Tibial artery (tissue), 4 donors: Measurements from ENCODE around the gene PARD6A.
A peak's percentile ranks its signal among the peaks of the same experiment; 100 is the strongest.

ENCODE experiments used
- DNase-seq, 2 donors: peaks; one replicate each; pipeline ENCODE4 v3.0.0-alpha.2; 2019
- H3K27ac ChIP-seq, 2 donors: fragments of 200-600 bp; sonication (generic) in 1 of 2; 1 replicate in 1 of 2; 2 replicates in 1 of 2; pipeline ENCODE4 v1.5.1; 2018 to 2019; ENCODE audit warnings: mild to moderate bottlenecking in 1 of 2
- H3K27me3 ChIP-seq, 2 donors: fragments of 200-600 bp; sonication (generic) in 1 of 2; one replicate each; pipeline versions ENCODE4 v1.5.1 to v1.6.0; 2016 to 2019
- H3K36me3 ChIP-seq, 3 donors: fragments of 200-600 bp; sonication (generic) in 2 of 3; one replicate each; pipeline ENCODE4 v1.5.1; 2016 to 2019; ENCODE audit warnings: mild to moderate bottlenecking in 2 of 3
- H3K4me1 ChIP-seq, 4 donors: fragments of 200-600 bp; sonication (generic) in 2 of 4; 1 replicate in 3 of 4; 2 replicates in 1 of 4; pipeline ENCODE4 v1.5.1; 2016 to 2019
- H3K4me3 ChIP-seq, 2 donors: fragments of 200-600 bp; sonication (generic) in 1 of 2; 1 replicate in 1 of 2; 2 replicates in 1 of 2; pipeline ENCODE4 v1.5.1; 2018 to 2019; ENCODE audit warnings: mild to moderate bottlenecking in 2 of 2
- H3K9me3 ChIP-seq, 3 donors: fragments of 200-600 bp; sonication (generic) in 1 of 3; one replicate each; pipeline ENCODE4 v1.5.1; 2016 to 2019
- intact Hi-C: fragments of 100-400 bp; cut with DNase I; formaldehyde crosslinking; loops from one replicate; pipeline ENCODE4 v1.15.0; 2023; ENCODE audit warnings: low total_unique reads
- TF ChIP-seq, protein P1 (sequence below), 2 experiments: fragments of 200-600 bp in 1 of 2; fragments of 450-650 bp in 1 of 2; IDR thresholded peaks; one replicate each; pipeline ENCODE4 v1.5.1; 2017 to 2019; ENCODE audit warnings: antibody characterized with exemption in 2 of 2, mild to moderate bottlenecking in 1 of 2, moderate library complexity in 1 of 2

Gene PARD6A

DNA sequence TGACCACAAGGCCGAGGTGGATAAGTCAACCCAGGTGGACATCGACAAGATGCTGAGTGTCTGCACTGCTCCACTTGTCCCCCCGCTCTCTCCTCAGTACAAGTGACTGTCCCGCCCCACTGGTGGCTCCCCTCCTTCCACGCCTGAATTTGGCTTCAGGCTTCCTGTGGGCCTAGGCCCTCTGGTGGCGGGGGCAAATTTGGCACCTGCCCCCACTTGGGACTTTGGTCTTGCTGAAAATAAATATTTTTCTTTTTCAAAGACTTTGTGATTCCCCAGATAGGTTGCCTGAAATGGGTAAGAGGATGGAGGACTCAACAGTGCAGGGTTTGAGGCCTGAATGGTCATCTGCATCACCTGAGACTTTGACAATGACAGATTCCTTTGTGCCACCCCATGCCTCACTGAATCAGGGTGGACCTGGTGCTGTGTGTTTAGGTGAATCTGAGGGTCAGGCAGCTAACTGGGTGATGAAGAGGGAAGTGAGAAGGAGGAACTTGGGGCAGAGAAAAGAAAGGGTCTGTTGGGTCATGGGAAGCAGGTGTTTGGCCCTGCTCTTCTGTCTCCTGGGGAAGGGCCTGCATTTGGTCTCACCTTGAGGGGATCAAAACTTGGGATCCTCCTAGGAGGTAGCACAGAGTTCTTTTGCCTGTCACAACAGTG is 7.9 kb downstream of the PARD6A start:
- intact Hi-C loops: loop anchor here (2.0 to 5.0 kb wide), 3 partner anchors 121 to 148 kb away; partner anchors contain the start of genes RANBP10 and TSNAXIP1
- H3K4me1 ChIP-seq: peaks cover 0 to 38% (median 23%) of the 10 kb centered on the region in 4 donors
- no peaks in the 10 kb centered on the region for H3K27me3 ChIP-seq
- no peak overlapping the region for H3K4me3 ChIP-seq
- TF ChIP-seq, protein P1, sequence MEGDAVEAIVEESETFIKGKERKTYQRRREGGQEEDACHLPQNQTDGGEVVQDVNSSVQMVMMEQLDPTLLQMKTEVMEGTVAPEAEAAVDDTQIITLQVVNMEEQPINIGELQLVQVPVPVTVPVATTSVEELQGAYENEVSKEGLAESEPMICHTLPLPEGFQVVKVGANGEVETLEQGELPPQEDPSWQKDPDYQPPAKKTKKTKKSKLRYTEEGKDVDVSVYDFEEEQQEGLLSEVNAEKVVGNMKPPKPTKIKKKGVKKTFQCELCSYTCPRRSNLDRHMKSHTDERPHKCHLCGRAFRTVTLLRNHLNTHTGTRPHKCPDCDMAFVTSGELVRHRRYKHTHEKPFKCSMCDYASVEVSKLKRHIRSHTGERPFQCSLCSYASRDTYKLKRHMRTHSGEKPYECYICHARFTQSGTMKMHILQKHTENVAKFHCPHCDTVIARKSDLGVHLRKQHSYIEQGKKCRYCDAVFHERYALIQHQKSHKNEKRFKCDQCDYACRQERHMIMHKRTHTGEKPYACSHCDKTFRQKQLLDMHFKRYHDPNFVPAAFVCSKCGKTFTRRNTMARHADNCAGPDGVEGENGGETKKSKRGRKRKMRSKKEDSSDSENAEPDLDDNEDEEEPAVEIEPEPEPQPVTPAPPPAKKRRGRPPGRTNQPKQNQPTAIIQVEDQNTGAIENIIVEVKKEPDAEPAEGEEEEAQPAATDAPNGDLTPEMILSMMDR (IDR thresholded peaks at IDR 0.05): no peak
- no peak for DNase-seq
- H3K9me3 ChIP-seq: no peaks in the 10 kb centered on the region
- H3K27ac ChIP-seq: peak overlapping the region in 1 of 2 donors; percentile 95
- H3K36me3 ChIP-seq: peaks cover 0 to 10% (median 0%) of the 10 kb centered on the region in 3 donors

DNA sequence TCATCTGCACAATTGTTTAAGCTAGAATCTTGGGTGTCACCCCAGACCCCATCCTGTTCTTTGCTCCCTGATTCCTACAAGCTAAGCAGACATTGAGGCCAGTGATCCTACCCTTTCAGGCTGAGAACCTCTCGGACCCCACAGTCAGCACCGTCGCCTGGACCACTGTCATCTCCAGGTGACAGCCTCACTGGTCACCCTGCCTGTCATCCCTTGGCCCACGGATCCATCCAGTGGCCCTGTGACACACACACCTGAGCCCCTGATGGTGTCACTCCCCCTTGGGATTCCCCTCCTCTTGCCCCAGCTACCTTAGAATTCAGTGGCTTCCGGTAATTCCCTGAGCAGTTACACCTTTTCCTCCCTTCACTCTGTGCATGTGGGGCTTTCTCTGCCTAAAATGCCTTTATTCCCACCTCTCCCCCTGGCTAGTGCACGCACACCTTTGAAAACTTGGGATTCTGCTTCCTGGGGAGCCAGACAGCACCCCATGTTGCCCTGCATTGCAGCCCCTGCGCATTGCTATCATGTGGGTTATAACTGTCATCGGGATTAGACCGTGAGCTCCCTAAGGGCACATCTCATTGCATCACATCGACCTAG is 8.8 kb downstream of the PARD6A start:
- intact Hi-C loops: loop anchor here (2.0 to 10.0 kb wide), 5 partner anchors 53 to 255 kb away; partner anchors contain the start of genes RANBP10 and TSNAXIP1
- peaks cover 0 to 6% (median 0%) of the 10 kb centered on the region in 3 donors for H3K36me3 ChIP-seq
- H3K4me3 ChIP-seq: no peak overlapping the region
- H3K4me1 ChIP-seq: peaks cover 0 to 48% (median 27%) of the 10 kb centered on the region in 4 donors
- TF ChIP-seq, protein P1 (IDR thresholded peaks at IDR 0.05): no peak
- H3K27ac ChIP-seq: no peak overlapping the region
- H3K9me3 ChIP-seq: no peaks in the 10 kb centered on the region
- DNase-seq: no peak
- no peaks in the 10 kb centered on the region for H3K27me3 ChIP-seq

DNA sequence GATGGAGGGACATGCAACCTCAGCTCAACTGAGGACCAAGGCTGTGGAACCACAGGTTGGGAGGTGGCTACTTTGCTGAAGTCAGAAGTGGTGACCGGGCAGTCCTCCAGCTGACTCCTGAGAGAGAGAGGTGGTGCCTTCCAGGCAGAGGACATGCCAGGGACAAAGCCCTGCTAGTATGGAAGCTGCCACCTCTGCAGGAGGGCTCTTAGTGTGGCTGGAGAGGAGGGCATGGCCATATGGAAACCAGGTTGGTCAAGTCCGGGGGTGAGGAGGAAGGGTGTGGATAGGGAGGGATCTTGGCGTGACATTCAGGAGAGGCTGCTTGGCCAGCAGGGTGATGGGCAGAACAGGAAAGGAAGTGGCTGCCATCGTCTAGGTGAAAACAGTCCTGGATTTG is 11.5 kb downstream of the PARD6A start:
- TF ChIP-seq, protein P1 (IDR thresholded peaks at IDR 0.05): no peak
- no peak overlapping the region for H3K4me3 ChIP-seq
- intact Hi-C loops: loop anchor here (5.0 to 10.0 kb wide), 2 partner anchors 50 to 252 kb away; no protein-coding TSS in a partner anchor
- peak in 1 of 2 donors; percentile 47 for DNase-seq
- H3K4me1 ChIP-seq: peaks cover 0 to 45% (median 11%) of the 10 kb centered on the region in 4 donors
- no peak overlapping the region for H3K27ac ChIP-seq
- no peaks in the 10 kb centered on the region for H3K27me3 ChIP-seq
- no peaks in the 10 kb centered on the region for H3K9me3 ChIP-seq
- peaks cover 0 to 14% (median 6%) of the 10 kb centered on the region in 3 donors for H3K36me3 ChIP-seq

DNA sequence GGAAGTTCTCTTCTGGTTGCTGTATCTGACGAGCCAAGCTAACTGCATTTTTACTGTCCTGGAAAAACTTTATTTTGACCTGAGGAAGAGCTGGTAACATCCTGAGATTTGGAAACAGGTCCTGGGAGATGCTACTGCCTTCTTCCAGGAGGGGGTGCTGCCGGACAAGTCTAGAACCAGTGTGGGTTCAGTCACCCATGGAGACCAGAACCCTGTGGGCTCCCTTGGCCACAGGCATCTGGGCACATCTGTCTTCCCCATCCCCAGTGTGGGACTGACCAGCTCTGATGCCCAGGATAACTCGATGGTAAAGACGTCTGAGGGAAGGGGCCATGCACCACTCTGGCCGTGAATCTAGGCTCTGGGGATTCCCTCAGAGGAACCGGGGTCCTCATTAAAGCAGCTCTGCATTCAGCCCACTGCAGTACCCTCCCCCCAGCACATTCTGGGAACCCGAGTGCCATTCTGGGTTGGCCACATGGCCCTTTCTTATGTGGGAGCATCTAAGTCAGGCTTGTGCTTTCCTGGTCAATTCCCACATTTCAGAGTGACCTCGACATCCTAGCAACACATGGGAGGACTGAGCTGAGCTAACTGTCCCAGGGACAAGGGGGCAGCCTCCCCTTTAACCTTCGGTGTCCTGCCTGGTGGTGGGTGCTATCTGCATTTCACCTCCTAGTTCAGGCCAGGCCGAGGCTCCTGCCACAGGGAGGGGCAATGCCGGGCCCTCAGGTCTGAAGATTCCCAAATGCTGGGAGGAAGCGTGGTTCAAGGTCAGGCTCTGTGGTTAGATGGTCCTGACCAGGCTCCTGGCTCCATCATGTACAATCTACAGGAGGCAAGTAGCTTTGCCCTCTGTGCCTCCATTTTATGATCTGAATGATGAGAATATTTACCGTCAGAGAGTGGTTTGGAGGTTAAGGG is 12.2 kb downstream of the PARD6A start:
- Histone ChIP-seq H3K9me3 (no peaks in the 10 kb centered on the region), H3K4me1 (peaks cover 0 to 38% (median 6%) of the 10 kb centered on the region in 4 donors), H3K27me3 (no peaks in the 10 kb centered on the region), H3K4me3 (no peak overlapping the region), H3K36me3 (peaks cover 0 to 14% (median 6%) of the 10 kb centered on the region in 3 donors), H3K27ac (peak overlapping the region in 1 of 2 donors; percentile 32)
- intact Hi-C loops: loop anchor here (5.0 to 10.0 kb wide), 2 partner anchors 49 to 252 kb away; no protein-coding TSS in a partner anchor
- TF ChIP-seq, protein P1 (IDR thresholded peaks at IDR 0.05): peak; percentile 52 to 54
- peak in 1 of 2 donors; percentile 58 for DNase-seq
